Measurements from ENCODE around the gene OR7C1.

GRCh38 chr19:14837391-14837790 lies 2.4 kb upstream of the OR7C1 start:
- TF ChIP-seq NFYB (CRISPR knock-in tag; conservative IDR thresholded peaks at IDR 0.05; ENCODE audit: low read depth), result no peak
- TF ChIP-seq CTCF (IDR thresholded peaks at IDR 0.05), result no peak
- TF ChIP-seq MAX (CRISPR knock-in tag; IDR thresholded peaks at IDR 0.05), result no peak
- TF ChIP-seq, protein P1, sequence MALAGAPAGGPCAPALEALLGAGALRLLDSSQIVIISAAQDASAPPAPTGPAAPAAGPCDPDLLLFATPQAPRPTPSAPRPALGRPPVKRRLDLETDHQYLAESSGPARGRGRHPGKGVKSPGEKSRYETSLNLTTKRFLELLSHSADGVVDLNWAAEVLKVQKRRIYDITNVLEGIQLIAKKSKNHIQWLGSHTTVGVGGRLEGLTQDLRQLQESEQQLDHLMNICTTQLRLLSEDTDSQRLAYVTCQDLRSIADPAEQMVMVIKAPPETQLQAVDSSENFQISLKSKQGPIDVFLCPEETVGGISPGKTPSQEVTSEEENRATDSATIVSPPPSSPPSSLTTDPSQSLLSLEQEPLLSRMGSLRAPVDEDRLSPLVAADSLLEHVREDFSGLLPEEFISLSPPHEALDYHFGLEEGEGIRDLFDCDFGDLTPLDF (CRISPR knock-in tag; IDR thresholded peaks at IDR 0.05), result no peak
- TF ChIP-seq ELF4 (CRISPR knock-in tag; IDR thresholded peaks at IDR 0.05; ENCODE audit: low read depth), result no peak
- TF ChIP-seq SMAD3 (CRISPR knock-in tag; IDR thresholded peaks at IDR 0.05; ENCODE audit: borderline replicate concordance), result no peak

All from WTC11 (cell line).